ENCODE results near the gene APBA2. TPM values are rescaled to one million over a fixed set of nuclear protein-coding genes. Genes with fewer than 3 reads are reported as not detected.

APBA2 gene
- total and polyA plus RNA-seq, 8 donors: 0.45 to 13.3 (median 2.0) TPM; not detected in 1

- H3K36me3 ChIP-seq: no peaks in the 10 kb centered on the region
These were observed 171.2 kb downstream of the APBA2 start for GRCh38 chr15:29056839-29057450.

GRCh38 chr15:29057856-29058255, 172.1 kb downstream of the APBA2 start:
- no peak for DNase-seq
- no peaks in the 10 kb centered on the region for H3K4me1 ChIP-seq
- peaks cover 0 to 18% (median 8%) of the 10 kb centered on the region in 4 donors for H3K9me3 ChIP-seq
- H3K27me3 ChIP-seq: no peaks in the 10 kb centered on the region
- H3K36me3 ChIP-seq: no peaks in the 10 kb centered on the region
- intact Hi-C loops (cut with DNase I; ENCODE audit: low total_unique reads): no loop called here
- H3K27ac ChIP-seq: no peak overlapping the region
- TF ChIP-seq POLR2AphosphoS5 (IDR thresholded peaks at IDR 0.05): no peak
- no peak for TF ChIP-seq CTCF (IDR thresholded peaks at IDR 0.05)
- no peak for TF ChIP-seq EP300 (IDR thresholded peaks at IDR 0.05)
- TF ChIP-seq POLR2A (IDR thresholded peaks at IDR 0.05): no peak
- no peak overlapping the region for H3K4me3 ChIP-seq
- 76 to 91% (median 88%) methylated on average over 8 of the region's 8 CpGs for WGBS, 5 donors

More at GRCh38 chr15:29056839-29057450, 171.2 kb downstream of the APBA2 start:
- Histone ChIP-seq H3K27me3 (no peaks in the 10 kb centered on the region), H3K27ac (no peak overlapping the region), H3K4me1 (no peaks in the 10 kb centered on the region), H3K9me3 (peaks cover 0 to 24% (median 11%) of the 10 kb centered on the region in 4 donors), H3K4me3 (no peak overlapping the region)
- TF ChIP-seq CTCF (IDR thresholded peaks at IDR 0.05): no peak
- TF ChIP-seq POLR2AphosphoS5 (IDR thresholded peaks at IDR 0.05): no peak
- TF ChIP-seq EP300 (IDR thresholded peaks at IDR 0.05): no peak
- TF ChIP-seq POLR2A (IDR thresholded peaks at IDR 0.05): no peak
- WGBS, 5 donors: 56 to 68% (median 63%) methylated on average over 4 of the region's 4 CpGs
- intact Hi-C loops (cut with DNase I; ENCODE audit: low total_unique reads): no loop called here
- DNase-seq: no peak

DNA sequence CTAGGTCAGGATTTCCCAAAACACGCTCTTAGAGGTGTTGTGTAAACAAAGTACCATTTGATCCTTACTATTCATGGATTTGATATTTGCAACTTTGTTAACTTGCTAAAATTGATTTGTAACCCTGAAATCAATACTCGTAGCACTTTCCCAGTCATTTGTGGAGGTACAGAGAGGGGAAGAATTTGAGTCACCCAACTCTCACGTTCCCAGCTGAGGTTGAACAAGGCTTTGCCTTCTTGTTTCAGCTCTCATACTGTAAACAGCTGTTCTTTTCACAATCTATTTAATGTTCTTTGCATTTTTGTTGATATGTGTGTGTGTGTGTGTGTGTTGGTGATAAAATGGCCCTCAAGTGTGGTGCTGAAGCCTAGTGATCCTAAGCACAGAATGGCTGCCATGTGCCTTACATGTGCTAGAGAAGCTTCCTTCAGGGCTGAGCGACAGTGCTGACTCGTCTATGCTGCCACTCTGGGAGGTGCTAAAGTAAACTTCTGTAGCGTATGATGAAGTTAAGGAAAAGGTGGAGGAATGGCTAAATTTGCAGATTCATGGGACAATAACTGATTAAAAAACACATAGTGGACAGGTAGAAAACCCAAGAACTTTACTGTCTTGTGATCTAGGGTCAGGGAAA, 173.2 kb downstream of the APBA2 start:
- WGBS, 5 donors: 75 to 85% (median 79%) methylated on average over 6 of the region's 6 CpGs
- no peaks in the 10 kb centered on the region for H3K27me3 ChIP-seq
- H3K4me3 ChIP-seq: no peak overlapping the region
- no peaks in the 10 kb centered on the region for H3K36me3 ChIP-seq
- H3K27ac ChIP-seq: no peak overlapping the region
- TF ChIP-seq POLR2AphosphoS5 (IDR thresholded peaks at IDR 0.05): no peak
- intact Hi-C loops (cut with DNase I; ENCODE audit: low total_unique reads): no loop called here
- DNase-seq: no peak
- no peaks in the 10 kb centered on the region for H3K4me1 ChIP-seq
- H3K9me3 ChIP-seq: peaks cover 0 to 10% (median 4%) of the 10 kb centered on the region in 4 donors

DNA sequence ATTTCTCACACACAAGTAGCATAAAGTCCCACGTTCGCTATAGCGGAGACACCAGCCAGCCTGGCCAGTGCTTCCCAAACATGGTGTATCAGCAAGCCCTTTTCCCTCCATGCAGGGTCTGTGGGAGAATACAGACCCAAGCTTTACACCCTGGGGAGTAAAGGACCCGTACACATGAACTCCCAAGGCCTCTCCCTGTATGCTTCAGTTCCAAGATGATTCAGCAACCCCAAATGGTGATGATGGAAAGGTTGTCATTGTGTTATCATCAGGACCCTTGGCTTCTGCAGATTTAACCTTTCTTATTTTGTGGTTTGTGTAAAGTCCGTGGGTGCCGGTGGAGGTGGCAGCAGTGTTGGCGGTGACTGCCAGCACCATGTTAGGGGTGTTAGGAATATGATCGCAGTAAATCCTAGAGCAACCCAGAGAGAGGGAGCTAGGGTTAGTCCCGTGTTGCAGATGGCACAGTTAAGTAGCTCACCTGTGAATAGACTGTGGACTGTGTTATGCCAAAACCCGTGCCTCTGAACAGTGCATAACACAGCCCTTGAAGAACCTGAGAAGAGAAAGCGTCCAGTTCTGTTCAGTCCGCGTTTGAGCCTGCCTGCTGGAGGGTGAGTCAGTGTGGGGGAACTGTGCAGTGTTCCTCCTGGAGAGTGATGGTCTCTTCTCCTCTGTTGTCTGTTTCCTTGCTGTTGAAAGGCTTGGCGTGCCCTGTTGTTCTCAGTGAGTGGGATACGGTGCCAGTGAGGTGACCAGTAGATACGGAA, 174.3 kb downstream of the APBA2 start:
- H3K4me1 ChIP-seq: no peaks in the 10 kb centered on the region
- DNase-seq: no peak
- no peak overlapping the region for H3K27ac ChIP-seq
- no peaks in the 10 kb centered on the region for H3K36me3 ChIP-seq
- 90 to 93% (median 92%) methylated on average over 16 of the region's 16 CpGs for WGBS, 5 donors
- intact Hi-C loops (cut with DNase I; ENCODE audit: low total_unique reads): no loop called here
- H3K4me3 ChIP-seq: no peak overlapping the region
- H3K27me3 ChIP-seq: no peaks in the 10 kb centered on the region
- TF ChIP-seq POLR2AphosphoS5 (IDR thresholded peaks at IDR 0.05) (no peak), POLR2A (IDR thresholded peaks at IDR 0.05) (no peak), EP300 (IDR thresholded peaks at IDR 0.05) (no peak), CTCF (IDR thresholded peaks at IDR 0.05) (no peak)
- peaks cover 0 to 7% (median 2%) of the 10 kb centered on the region in 4 donors for H3K9me3 ChIP-seq

Data from stomach (tissue), 9 donors.